GM18508 (cell line): ENCODE results near the gene PRPF40B.

Experiments used
- ATAC-seq: cut with Tn5 transposase; IDR thresholded peaks from one replicate; pipeline ENCODE4 v1.9.1; 2021; ENCODE audit warnings: moderate number of reproducible peaks; ENCODE audit not compliant: insufficient read depth, unreplicated experiment

Gene PRPF40B

DNA sequence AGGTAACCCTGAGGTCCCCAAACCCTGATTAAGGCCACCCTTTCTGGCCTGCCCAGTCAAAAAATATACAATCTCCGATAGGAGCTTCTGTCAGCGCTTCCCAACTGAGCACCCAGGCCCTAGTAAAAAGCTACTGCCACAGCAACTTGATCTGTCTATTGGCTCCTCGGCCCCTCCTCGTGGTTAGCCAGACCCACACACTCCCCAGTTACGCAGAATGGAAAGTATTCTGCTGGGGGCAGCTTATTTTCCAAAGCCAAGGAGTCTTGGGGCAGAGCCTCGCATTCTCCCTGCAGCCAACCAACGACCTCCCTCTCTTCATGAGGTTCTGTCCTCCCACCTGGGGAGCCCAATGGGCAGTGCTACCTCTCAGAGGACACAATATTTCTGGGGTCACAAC is 51.8 kb downstream of the PRPF40B start:
- ATAC-seq: no peak

DNA sequence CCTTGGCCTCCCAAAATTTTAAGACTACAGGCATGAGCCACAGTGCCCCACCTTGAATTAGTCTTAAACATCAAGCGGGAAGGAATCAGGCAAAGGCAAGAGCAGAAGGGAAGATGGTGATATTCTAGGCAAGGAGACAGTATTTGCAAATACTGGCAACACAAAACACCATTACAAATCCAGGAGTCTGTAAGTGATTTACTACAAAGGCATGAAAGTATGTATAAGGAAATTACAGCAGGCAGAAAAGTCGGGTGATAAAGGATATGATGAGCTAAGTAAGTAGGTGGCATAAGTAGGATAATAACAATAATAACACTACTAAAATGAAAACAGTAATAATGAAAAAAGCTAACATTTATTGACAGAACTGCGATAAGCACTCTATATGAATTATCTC is 55.4 kb downstream of the PRPF40B start:
- no peak for ATAC-seq

DNA sequence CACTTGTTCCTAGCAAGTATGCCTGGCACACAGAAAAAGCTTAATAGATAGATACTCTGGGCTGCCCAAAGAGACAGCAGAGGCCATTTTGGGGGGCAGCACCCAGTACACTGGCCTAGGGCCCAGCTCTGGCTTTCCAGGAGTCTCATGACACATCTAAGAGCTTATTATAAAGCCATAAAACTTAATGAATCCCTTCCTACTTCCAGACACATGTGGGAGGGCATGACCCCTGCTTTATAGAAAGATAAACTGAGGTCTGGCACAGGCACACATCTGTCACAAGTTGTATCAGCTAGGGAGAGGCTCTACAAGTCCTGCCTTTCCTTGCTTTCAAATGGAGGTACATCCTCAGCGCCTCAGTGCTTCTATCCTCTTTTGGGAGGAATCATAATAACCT is 56.7 kb downstream of the PRPF40B start:
- no peak for ATAC-seq

DNA sequence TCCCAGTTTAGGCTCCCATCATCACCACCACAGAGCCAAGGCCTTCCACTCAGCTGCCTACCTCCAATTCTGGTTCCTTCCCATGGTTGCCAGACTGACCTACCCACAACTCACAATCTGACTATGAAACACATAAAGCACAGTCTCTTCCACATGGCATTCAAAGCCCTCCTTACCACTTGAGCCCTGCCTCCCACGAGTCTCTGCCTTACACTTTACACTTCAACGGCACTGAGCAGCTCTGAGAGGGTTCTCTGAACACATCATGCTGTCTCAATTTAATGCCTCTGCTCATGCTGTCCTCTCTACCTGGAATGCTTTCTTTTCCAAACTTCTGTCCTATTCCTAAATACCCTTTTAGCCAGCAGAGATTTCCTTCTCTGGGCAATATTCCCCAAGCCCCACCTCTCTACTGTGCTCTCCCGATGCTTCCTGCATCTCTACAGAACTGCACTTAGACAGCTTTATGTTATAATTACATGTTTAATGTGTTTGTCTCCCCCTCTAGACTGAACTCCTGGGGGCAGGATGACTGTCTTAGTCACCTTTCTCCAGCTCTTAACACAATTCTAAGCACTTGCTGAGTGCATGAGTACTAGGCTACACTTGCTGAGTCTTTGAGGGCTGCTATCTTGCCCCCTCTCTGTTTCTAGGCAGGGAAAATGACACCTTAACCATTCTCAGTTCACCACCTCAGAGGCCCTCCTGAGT is 60.4 kb downstream of the PRPF40B start:
- ATAC-seq: no peak

GRCh38 chr12:49684310-49684854 is 61.0 kb downstream of the PRPF40B start:
- no peak for ATAC-seq

GRCh38 chr12:49687941-49688340 is 64.6 kb downstream of the PRPF40B start:
- no peak for ATAC-seq

- ATAC-seq: no peak
Observed at GRCh38 chr12:49689237-49689636, 65.9 kb downstream of the PRPF40B start.

GRCh38 chr12:49689785-49690184 is 66.4 kb downstream of the PRPF40B start:
- ATAC-seq: no peak

DNA sequence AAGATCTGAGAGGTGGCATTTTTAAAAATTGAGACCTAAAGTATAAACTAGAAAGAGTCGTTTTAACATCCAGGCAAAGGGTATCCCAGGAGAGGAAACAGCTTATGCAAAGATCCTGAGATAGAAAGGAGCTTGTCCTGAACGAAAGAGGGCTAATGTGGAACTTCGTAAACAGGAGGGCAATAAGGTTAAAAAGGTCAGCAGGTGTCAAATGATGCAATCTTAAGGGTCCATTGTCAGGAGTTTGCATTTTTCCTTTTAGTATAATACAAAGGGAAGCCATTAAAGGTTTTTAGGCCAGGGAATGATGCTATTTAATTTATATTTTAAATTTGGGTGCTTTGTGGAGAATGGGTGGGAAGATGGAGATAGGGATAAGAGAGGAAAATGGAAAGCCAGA is 69.5 kb downstream of the PRPF40B start:
- no peak for ATAC-seq

- ATAC-seq: no peak
Observed at GRCh38 chr12:49693931-49694444, 70.6 kb downstream of the PRPF40B start.
